ENCODE data around the gene CALN1. TPM values are rescaled to one million over a fixed set of nuclear protein-coding genes. Genes with fewer than 3 reads are reported as not detected.
"Not testable (repeated sequence)": the region's sequence is repeated elsewhere in the genome, so short reads cannot be mapped to it uniquely, and the experiment has no call there.

Gene CALN1
- total RNA-seq, 2 experiments from 2014 or later = not detected

GRCh38 chr7:72405418-72405817, 6.7 kb downstream of the CALN1 start:
- ChIA-PET CTCF (no interaction called here), POLR2A (no interaction called here)
- Mint-ChIP-seq H3K36me3 (ENCODE audit: low read depth) (no peaks in the 10 kb centered on the region), H3K27ac (no peak overlapping the region), H3K4me1 (ENCODE audit: low read depth) (no peaks in the 10 kb centered on the region), H3K4me3 (no peak overlapping the region), H3K9me3 (ENCODE audit: insufficient read depth) (no peaks in the 10 kb centered on the region), H3K27me3 (ENCODE audit: low read depth) (no peaks in the 10 kb centered on the region)
- ATAC-seq (no peak), DNase-seq (no peak)

- Mint-ChIP-seq H3K4me3 (no peak overlapping the region), H3K36me3 (ENCODE audit: low read depth) (no peaks in the 10 kb centered on the region), H3K27me3 (ENCODE audit: low read depth) (no peaks in the 10 kb centered on the region), H3K4me1 (ENCODE audit: low read depth) (no peaks in the 10 kb centered on the region), H3K9me3 (ENCODE audit: insufficient read depth) (no peaks in the 10 kb centered on the region), H3K27ac (no peak overlapping the region)
- POLR2A ChIA-PET = no interaction called here
- ATAC-seq (no peak), DNase-seq (no peak)
- CTCF ChIA-PET = no interaction called here
Measured at GRCh38 chr7:72404743-72405142, 7.4 kb downstream of the CALN1 start.

- Mint-ChIP-seq H3K4me3 (no peak overlapping the region), H3K36me3 (ENCODE audit: low read depth) (no peaks in the 10 kb centered on the region), H3K27me3 (ENCODE audit: low read depth) (no peaks in the 10 kb centered on the region), H3K9me3 (ENCODE audit: insufficient read depth) (peaks cover 3% of the 10 kb centered on the region), H3K4me1 (ENCODE audit: low read depth) (no peaks in the 10 kb centered on the region), H3K27ac (no peak overlapping the region)
- CTCF ChIA-PET = no interaction called here
- POLR2A ChIA-PET = no interaction called here
- no peak for DNase-seq
- ATAC-seq = no peak
Measured at GRCh38 chr7:72403458-72404076, 8.6 kb downstream of the CALN1 start.

- no peaks in the 10 kb centered on the region for H3K27me3 Mint-ChIP-seq (ENCODE audit: low read depth)
- no peaks in the 10 kb centered on the region for H3K4me1 Mint-ChIP-seq (ENCODE audit: low read depth)
- no peak overlapping the region for H3K4me3 Mint-ChIP-seq
- ATAC-seq (no peak), DNase-seq (no peak)
- H3K36me3 Mint-ChIP-seq (ENCODE audit: low read depth) = no peaks in the 10 kb centered on the region
- no peak overlapping the region for H3K27ac Mint-ChIP-seq
- ChIA-PET POLR2A (no interaction called here), CTCF (no interaction called here)
- H3K9me3 Mint-ChIP-seq (ENCODE audit: insufficient read depth) = peaks cover 6% of the 10 kb centered on the region
Measured at GRCh38 chr7:72394016-72394415, 18.1 kb downstream of the CALN1 start.

- no peak for DNase-seq
- Mint-ChIP-seq H3K9me3 (ENCODE audit: insufficient read depth) (peaks cover 3% of the 10 kb centered on the region), H3K27me3 (ENCODE audit: low read depth) (no peaks in the 10 kb centered on the region), H3K36me3 (ENCODE audit: low read depth) (no peaks in the 10 kb centered on the region), H3K27ac (no peak overlapping the region), H3K4me3 (no peak overlapping the region), H3K4me1 (ENCODE audit: low read depth) (no peaks in the 10 kb centered on the region)
- ATAC-seq = no peak
- POLR2A ChIA-PET = no interaction called here
- CTCF ChIA-PET = no interaction called here
Measured at GRCh38 chr7:72391821-72392377, 20.2 kb downstream of the CALN1 start.

- ATAC-seq = no peak
- H3K4me1 Mint-ChIP-seq (ENCODE audit: low read depth) = no peaks in the 10 kb centered on the region
- CTCF ChIA-PET = no interaction called here
- H3K27ac Mint-ChIP-seq = no peak overlapping the region
- H3K36me3 Mint-ChIP-seq (ENCODE audit: low read depth) = no peaks in the 10 kb centered on the region
- H3K9me3 Mint-ChIP-seq (ENCODE audit: insufficient read depth) = peaks cover 8% of the 10 kb centered on the region
- no peak overlapping the region for H3K4me3 Mint-ChIP-seq
- DNase-seq = no peak
- POLR2A ChIA-PET = no interaction called here
- H3K27me3 Mint-ChIP-seq (ENCODE audit: low read depth) = no peaks in the 10 kb centered on the region
Measured at GRCh38 chr7:72386118-72386517, 26.0 kb downstream of the CALN1 start.

- Mint-ChIP-seq H3K4me3 (no peak overlapping the region), H3K36me3 (ENCODE audit: low read depth) (no peaks in the 10 kb centered on the region), H3K27ac (no peak overlapping the region), H3K27me3 (ENCODE audit: low read depth) (no peaks in the 10 kb centered on the region), H3K9me3 (ENCODE audit: insufficient read depth) (no peaks in the 10 kb centered on the region), H3K4me1 (ENCODE audit: low read depth) (no peaks in the 10 kb centered on the region)
- DNase-seq (no peak), ATAC-seq (no peak)
- ChIA-PET POLR2A (no interaction called here), CTCF (no interaction called here)
Measured at GRCh38 chr7:72362246-72362645, 49.9 kb downstream of the CALN1 start.

- CTCF ChIA-PET = no interaction called here
- peaks cover 8% of the 10 kb centered on the region for H3K9me3 Mint-ChIP-seq (ENCODE audit: insufficient read depth)
- ATAC-seq (no peak), DNase-seq (no peak)
- no peaks in the 10 kb centered on the region for H3K27me3 Mint-ChIP-seq (ENCODE audit: low read depth)
- H3K36me3 Mint-ChIP-seq (ENCODE audit: low read depth) = no peaks in the 10 kb centered on the region
- POLR2A ChIA-PET = no interaction called here
- no peak overlapping the region for H3K4me3 Mint-ChIP-seq
- H3K27ac Mint-ChIP-seq = no peak overlapping the region
- H3K4me1 Mint-ChIP-seq (ENCODE audit: low read depth) = no peaks in the 10 kb centered on the region
Measured at GRCh38 chr7:72345208-72345727, 66.9 kb downstream of the CALN1 start.

- H3K4me3 Mint-ChIP-seq = no peak overlapping the region
- H3K36me3 Mint-ChIP-seq (ENCODE audit: low read depth) = no peaks in the 10 kb centered on the region
- no peaks in the 10 kb centered on the region for H3K27me3 Mint-ChIP-seq (ENCODE audit: low read depth)
- DNase-seq (no peak), ATAC-seq (no peak)
- H3K9me3 Mint-ChIP-seq (ENCODE audit: insufficient read depth) = peaks cover 8% of the 10 kb centered on the region
- H3K4me1 Mint-ChIP-seq (ENCODE audit: low read depth) = no peaks in the 10 kb centered on the region
- ChIA-PET CTCF (no interaction called here), POLR2A (no interaction called here)
- H3K27ac Mint-ChIP-seq = no peak overlapping the region
Measured at GRCh38 chr7:72343991-72344390, 68.1 kb downstream of the CALN1 start.

GRCh38 chr7:72343354-72343753, 68.8 kb downstream of the CALN1 start:
- CTCF ChIA-PET = not testable (repeated sequence)

GRCh38 chr7:72337390-72338167, 74.6 kb downstream of the CALN1 start:
- no peak for DNase-seq
- Mint-ChIP-seq H3K9me3 (ENCODE audit: insufficient read depth) (peaks cover 8% of the 10 kb centered on the region), H3K4me3 (no peak overlapping the region), H3K36me3 (ENCODE audit: low read depth) (no peaks in the 10 kb centered on the region), H3K27ac (no peak overlapping the region), H3K27me3 (ENCODE audit: low read depth) (peaks cover 25% of the 10 kb centered on the region), H3K4me1 (ENCODE audit: low read depth) (no peaks in the 10 kb centered on the region)
- POLR2A ChIA-PET = no interaction called here
- ATAC-seq = no peak
- CTCF ChIA-PET = no interaction called here

More at GRCh38 chr7:72343354-72343753, 68.8 kb downstream of the CALN1 start:
- H3K9me3 Mint-ChIP-seq (ENCODE audit: insufficient read depth); H3K27ac Mint-ChIP-seq; H3K4me3 Mint-ChIP-seq; H3K4me1 Mint-ChIP-seq (ENCODE audit: low read depth); DNase-seq; H3K27me3 Mint-ChIP-seq (ENCODE audit: low read depth); H3K36me3 Mint-ChIP-seq (ENCODE audit: low read depth); POLR2A ChIA-PET; ATAC-seq: not testable (repeated sequence)

GRCh38 chr7:72336632-72337389, 75.3 kb downstream of the CALN1 start:
- peaks cover 8% of the 10 kb centered on the region for H3K9me3 Mint-ChIP-seq (ENCODE audit: insufficient read depth)
- POLR2A ChIA-PET = interaction anchor here (0.5 kb wide), 1 partner anchor 57 kb away, joined by 3 read pairs; no protein-coding TSS in a partner anchor
- no peaks in the 10 kb centered on the region for H3K4me1 Mint-ChIP-seq (ENCODE audit: low read depth)
- ATAC-seq (no peak), DNase-seq (no peak)
- H3K27me3 Mint-ChIP-seq (ENCODE audit: low read depth) = peaks cover 25% of the 10 kb centered on the region
- no peaks in the 10 kb centered on the region for H3K36me3 Mint-ChIP-seq (ENCODE audit: low read depth)
- CTCF ChIA-PET = no interaction called here
- H3K4me3 Mint-ChIP-seq = no peak overlapping the region
- H3K27ac Mint-ChIP-seq = no peak overlapping the region

Measured in activated CD8-positive, alpha-beta T cell treated with anti-CD3 and anti-CD28 coated beads, Interleukin-2, amount 10 ng/mL, durations not matched to agents 7 days and 5 days (primary cell).